Ascending aorta (tissue), 2 donors: ENCODE data around the gene CSRNP3. TPM values are rescaled to one million over a fixed set of nuclear protein-coding genes. Genes with fewer than 3 reads are reported as not detected.

Source experiments
- DNase-seq, 2 donors: peaks; one replicate each; pipeline ENCODE4 v3.0.0-alpha.2; 2019; ENCODE audit warnings: low spot score in 2 of 2
- H3K27ac ChIP-seq, 2 donors: fragments of 200-600 bp; sonication (generic); one replicate each; pipeline ENCODE4 v1.5.1; 2016 to 2017; ENCODE audit warnings: mild to moderate bottlenecking in 1 of 2
- H3K27me3 ChIP-seq: fragments of 200-600 bp; sonication (generic); one replicate; pipeline ENCODE4 v1.5.1; 2017
- H3K36me3 ChIP-seq, 2 donors: fragments of 200-600 bp; sonication (generic); one replicate each; pipeline ENCODE4 v1.5.1; 2016
- H3K4me1 ChIP-seq, 2 donors: fragments of 200-600 bp; sonication (generic); one replicate each; pipeline ENCODE4 v1.5.1; 2016 to 2017; ENCODE audit warnings: mild to moderate bottlenecking in 1 of 2
- H3K4me3 ChIP-seq, 2 donors: fragments of 200-600 bp; sonication (generic); one replicate each; pipeline ENCODE4 v1.5.1; 2016 to 2017; ENCODE audit warnings: mild to moderate bottlenecking in 1 of 2
- H3K9me3 ChIP-seq, 2 donors: fragments of 200-600 bp; sonication (generic); one replicate each; pipeline ENCODE4 v1.5.1; 2016
- intact Hi-C: fragments of 100-400 bp; cut with DNase I; formaldehyde crosslinking; loops from one replicate; pipeline ENCODE4 v1.15.1; 2023
- total RNA-seq: library from RNA; depleted of rRNA; stranded (reverse); fragments of >200 nt; gene quantifications from one replicate; pipeline ENCODE4 v1.1.0, GENCODE V29; 2016
- TF ChIP-seq, protein P1 (sequence below), 3 experiments: fragments of 200-600 bp in 2 of 3; fragments of 450-650 bp in 1 of 3; sonication (generic) in 2 of 3; IDR thresholded peaks; one replicate each; pipeline ENCODE4 v1.5.1; 2016 to 2019; ENCODE audit warnings: antibody characterized with exemption in 3 of 3, mild to moderate bottlenecking in 1 of 3, moderate library complexity in 1 of 3

CSRNP3 gene
- total RNA-seq, 1 donor from 2014 or later: 2.8 TPM

DNA sequence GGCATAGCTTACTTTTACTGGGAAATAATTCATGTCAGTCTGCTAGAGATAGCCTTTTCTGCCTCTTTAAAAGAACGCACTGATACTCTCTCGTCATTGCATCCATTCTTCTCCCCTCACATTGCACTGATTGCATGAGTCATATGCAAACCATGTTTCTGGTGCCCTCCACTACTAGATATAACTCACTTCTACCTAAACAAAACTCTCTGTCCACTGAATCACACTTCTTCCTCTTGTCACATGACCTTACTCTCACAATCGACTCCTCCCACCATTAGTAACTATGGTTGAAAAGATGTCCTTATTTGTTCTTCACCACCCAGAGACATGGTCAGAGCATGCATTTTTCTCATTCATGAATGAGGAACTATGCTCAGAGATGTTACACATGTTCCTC, 158.0 kb downstream of the CSRNP3 start:
- no peak overlapping the region for H3K27ac ChIP-seq
- no peaks in the 10 kb centered on the region for H3K4me1 ChIP-seq
- TF ChIP-seq, protein P1, sequence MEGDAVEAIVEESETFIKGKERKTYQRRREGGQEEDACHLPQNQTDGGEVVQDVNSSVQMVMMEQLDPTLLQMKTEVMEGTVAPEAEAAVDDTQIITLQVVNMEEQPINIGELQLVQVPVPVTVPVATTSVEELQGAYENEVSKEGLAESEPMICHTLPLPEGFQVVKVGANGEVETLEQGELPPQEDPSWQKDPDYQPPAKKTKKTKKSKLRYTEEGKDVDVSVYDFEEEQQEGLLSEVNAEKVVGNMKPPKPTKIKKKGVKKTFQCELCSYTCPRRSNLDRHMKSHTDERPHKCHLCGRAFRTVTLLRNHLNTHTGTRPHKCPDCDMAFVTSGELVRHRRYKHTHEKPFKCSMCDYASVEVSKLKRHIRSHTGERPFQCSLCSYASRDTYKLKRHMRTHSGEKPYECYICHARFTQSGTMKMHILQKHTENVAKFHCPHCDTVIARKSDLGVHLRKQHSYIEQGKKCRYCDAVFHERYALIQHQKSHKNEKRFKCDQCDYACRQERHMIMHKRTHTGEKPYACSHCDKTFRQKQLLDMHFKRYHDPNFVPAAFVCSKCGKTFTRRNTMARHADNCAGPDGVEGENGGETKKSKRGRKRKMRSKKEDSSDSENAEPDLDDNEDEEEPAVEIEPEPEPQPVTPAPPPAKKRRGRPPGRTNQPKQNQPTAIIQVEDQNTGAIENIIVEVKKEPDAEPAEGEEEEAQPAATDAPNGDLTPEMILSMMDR (IDR thresholded peaks at IDR 0.05): no peak
- H3K36me3 ChIP-seq: no peaks in the 10 kb centered on the region
- DNase-seq: no peak
- intact Hi-C loops: no loop called here
- no peaks in the 10 kb centered on the region for H3K27me3 ChIP-seq
- H3K9me3 ChIP-seq: no peaks in the 10 kb centered on the region
- H3K4me3 ChIP-seq: no peak overlapping the region

DNA sequence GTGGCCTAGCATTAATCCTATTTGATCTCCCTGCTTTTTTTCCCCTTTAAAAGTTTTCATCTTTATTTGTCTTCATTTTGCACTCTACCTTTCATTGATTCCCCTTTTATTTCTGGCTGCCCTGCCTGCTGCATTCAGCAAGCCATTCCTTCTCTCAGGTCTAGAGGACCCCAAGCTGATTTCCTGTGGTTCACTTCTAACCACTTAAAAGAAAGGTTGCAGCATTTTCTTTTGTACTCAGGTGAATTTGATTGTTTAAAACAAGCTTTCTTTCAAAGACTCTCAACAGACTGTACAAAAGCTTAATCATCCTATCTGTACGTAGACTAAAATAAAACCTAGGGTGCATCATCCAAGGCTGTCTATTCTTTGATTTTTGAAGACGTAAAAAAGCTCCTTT, 160.3 kb downstream of the CSRNP3 start:
- Histone ChIP-seq H3K4me1 (no peaks in the 10 kb centered on the region), H3K4me3 (no peak overlapping the region), H3K27ac (no peak overlapping the region), H3K36me3 (no peaks in the 10 kb centered on the region), H3K9me3 (no peaks in the 10 kb centered on the region), H3K27me3 (no peaks in the 10 kb centered on the region)
- TF ChIP-seq, protein P1 (IDR thresholded peaks at IDR 0.05): no peak
- intact Hi-C loops: no loop called here
- no peak for DNase-seq

DNA sequence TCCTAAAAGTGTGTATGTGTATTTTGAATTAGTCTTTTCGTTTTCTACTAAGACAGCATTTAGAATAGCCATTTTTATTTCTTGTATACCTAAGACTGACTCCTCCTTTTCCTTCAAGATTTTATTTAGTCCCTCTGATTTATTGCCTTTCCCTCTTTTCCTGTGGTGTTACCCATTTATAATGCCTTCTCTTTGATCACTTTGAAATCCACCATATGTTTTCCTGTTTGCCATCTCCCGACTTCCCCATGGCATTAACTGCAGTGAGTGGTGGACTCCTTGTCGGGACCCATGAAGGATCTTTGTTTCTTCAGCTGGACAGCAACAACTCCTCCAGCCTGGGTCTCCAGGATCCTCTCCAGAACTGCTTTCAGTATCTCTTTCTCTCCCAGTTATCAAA, 160.7 kb downstream of the CSRNP3 start:
- intact Hi-C loops: no loop called here
- no peak for DNase-seq
- TF ChIP-seq, protein P1 (IDR thresholded peaks at IDR 0.05): no peak
- Histone ChIP-seq H3K27me3 (no peaks in the 10 kb centered on the region), H3K36me3 (no peaks in the 10 kb centered on the region), H3K27ac (no peak overlapping the region), H3K4me3 (no peak overlapping the region), H3K9me3 (no peaks in the 10 kb centered on the region), H3K4me1 (no peaks in the 10 kb centered on the region)

DNA sequence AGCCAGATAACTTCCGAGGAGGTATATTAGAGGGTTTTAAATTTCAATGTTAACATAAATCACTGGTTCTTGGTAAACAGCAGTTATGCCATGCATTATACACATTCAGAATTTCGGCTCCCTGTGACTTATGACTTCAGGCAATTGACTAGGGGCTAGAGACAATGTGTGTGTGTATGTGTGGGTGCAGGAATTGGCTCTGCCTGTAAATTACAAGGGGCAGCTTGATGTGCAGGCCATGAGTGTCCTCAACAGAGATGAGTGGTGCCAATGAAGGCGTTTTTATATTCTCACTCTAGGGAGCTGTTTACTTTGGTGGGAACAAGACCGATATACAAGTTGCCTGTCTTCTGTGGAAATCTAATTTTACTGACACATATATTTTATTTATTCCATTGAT, 161.6 kb downstream of the CSRNP3 start:
- Histone ChIP-seq H3K36me3 (no peaks in the 10 kb centered on the region), H3K4me3 (no peak overlapping the region), H3K27me3 (no peaks in the 10 kb centered on the region), H3K4me1 (no peaks in the 10 kb centered on the region), H3K9me3 (no peaks in the 10 kb centered on the region), H3K27ac (no peak overlapping the region)
- DNase-seq: no peak
- intact Hi-C loops: no loop called here
- TF ChIP-seq, protein P1 (IDR thresholded peaks at IDR 0.05): no peak

DNA sequence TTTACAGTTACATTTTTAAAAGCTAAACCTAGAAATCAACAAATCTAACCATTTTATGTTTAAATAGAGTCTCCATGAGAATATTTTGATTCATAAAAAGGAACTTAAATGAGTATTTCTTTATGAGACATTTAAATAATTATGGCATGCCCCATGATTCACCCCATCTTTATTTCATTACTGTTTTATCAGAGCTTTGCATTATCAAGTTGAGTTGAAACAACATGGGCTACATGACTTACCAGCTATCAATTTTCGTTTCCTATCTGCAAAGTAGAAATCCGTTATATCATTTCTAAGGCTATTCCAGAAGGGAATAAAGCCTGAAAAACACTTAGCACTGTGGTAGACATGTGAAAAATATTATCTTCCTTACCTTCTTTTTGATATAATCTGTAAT, 163.1 kb downstream of the CSRNP3 start:
- TF ChIP-seq, protein P1 (IDR thresholded peaks at IDR 0.05): no peak
- no peaks in the 10 kb centered on the region for H3K27me3 ChIP-seq
- no peaks in the 10 kb centered on the region for H3K9me3 ChIP-seq
- no peak overlapping the region for H3K27ac ChIP-seq
- H3K4me3 ChIP-seq: no peak overlapping the region
- intact Hi-C loops: no loop called here
- H3K36me3 ChIP-seq: no peaks in the 10 kb centered on the region
- no peaks in the 10 kb centered on the region for H3K4me1 ChIP-seq
- no peak for DNase-seq

DNA sequence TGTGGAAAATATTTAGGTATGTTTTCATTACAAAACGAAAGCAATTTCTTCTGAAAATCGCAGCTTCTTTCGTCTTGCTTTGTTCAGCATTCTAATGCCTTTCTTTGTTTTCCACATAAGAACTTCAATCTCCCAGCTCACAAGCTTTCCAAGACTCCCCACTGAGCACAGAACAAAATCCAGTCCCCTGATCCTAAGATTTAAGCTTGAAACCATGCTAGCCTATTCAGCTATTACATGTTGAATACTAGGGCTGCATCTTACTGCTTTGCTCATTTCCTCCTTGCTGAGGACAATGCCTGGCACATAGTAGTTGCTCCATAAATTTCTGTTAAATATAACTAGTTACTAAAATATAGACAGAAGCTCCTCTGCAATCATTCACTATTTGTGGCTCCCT, 163.9 kb downstream of the CSRNP3 start:
- H3K4me3 ChIP-seq: no peak overlapping the region
- no peak overlapping the region for H3K27ac ChIP-seq
- TF ChIP-seq, protein P1 (IDR thresholded peaks at IDR 0.05): no peak
- intact Hi-C loops: no loop called here
- no peaks in the 10 kb centered on the region for H3K9me3 ChIP-seq
- DNase-seq: no peak
- no peaks in the 10 kb centered on the region for H3K36me3 ChIP-seq
- H3K27me3 ChIP-seq: no peaks in the 10 kb centered on the region
- no peaks in the 10 kb centered on the region for H3K4me1 ChIP-seq
